Endothelial cell (in vitro differentiated cells): ENCODE results near the gene ISG15. TPM values are rescaled to one million over a fixed set of nuclear protein-coding genes. Genes with fewer than 3 reads are reported as not detected.

Experiments used
- DNase-seq: peaks from one replicate; pipeline ENCODE4 v3.0.0; 2021; ENCODE audit warnings: low spot score
- H3K27ac Mint-ChIP-seq: one replicate; pipeline ENCODE4 v1.8.0; 2021; ENCODE audit warnings: mixed read lengths, inconsistent platforms; ENCODE audit not compliant: unreplicated experiment
- H3K27me3 Mint-ChIP-seq: one replicate; pipeline ENCODE4 v1.8.0; 2021; ENCODE audit warnings: mild to moderate bottlenecking, moderate library complexity, mixed read lengths, inconsistent platforms; ENCODE audit not compliant: unreplicated experiment
- H3K36me3 Mint-ChIP-seq: one replicate; pipeline ENCODE4 v1.8.0; 2021; ENCODE audit warnings: mild to moderate bottlenecking, low read depth, mixed read lengths, inconsistent platforms; ENCODE audit not compliant: unreplicated experiment
- H3K4me1 Mint-ChIP-seq: one replicate; pipeline ENCODE4 v1.8.0; 2021; ENCODE audit warnings: mild to moderate bottlenecking, mixed read lengths, inconsistent platforms; ENCODE audit not compliant: unreplicated experiment
- H3K4me3 Mint-ChIP-seq: one replicate; pipeline ENCODE4 v1.8.0; 2021; ENCODE audit warnings: mild to moderate bottlenecking, mixed read lengths, inconsistent platforms; ENCODE audit not compliant: unreplicated experiment
- H3K9me3 Mint-ChIP-seq: one replicate; pipeline ENCODE4 v1.8.0; 2021; ENCODE audit warnings: mixed read lengths, inconsistent platforms; ENCODE audit not compliant: unreplicated experiment
- total RNA-seq: library from RNA; stranded (reverse); fragmentation: NEBNext Ultra II Directional; extraction: Animal tissue kit (Norgen Biotek cat#: 25700); gene quantifications from one replicate; pipeline ENCODE4 v1.2.1, GENCODE V29; 2021; ENCODE audit not compliant: unreplicated experiment
- TF ChIP-seq, protein P1 (sequence below): fragments of 200-600 bp; sonication (generic); IDR thresholded peaks from one replicate; pipeline ENCODE4 v1.5.0; 2021; ENCODE audit warnings: antibody characterized with exemption; ENCODE audit not compliant: unreplicated experiment

The ISG15 gene
- total RNA-seq, 1 donor from 2014 or later: 33.3 TPM

GRCh38 chr1:1021920-1022259, 8.6 kb downstream of the ISG15 start:
- H3K4me1 Mint-ChIP-seq: peaks cover 21% of the 10 kb centered on the region
- H3K9me3 Mint-ChIP-seq: no peaks in the 10 kb centered on the region
- no peak for DNase-seq
- H3K27me3 Mint-ChIP-seq: peaks cover 15% of the 10 kb centered on the region
- H3K4me3 Mint-ChIP-seq: peak overlapping the region; percentile 73
- H3K36me3 Mint-ChIP-seq: peaks cover 8% of the 10 kb centered on the region
- TF ChIP-seq, protein P1, sequence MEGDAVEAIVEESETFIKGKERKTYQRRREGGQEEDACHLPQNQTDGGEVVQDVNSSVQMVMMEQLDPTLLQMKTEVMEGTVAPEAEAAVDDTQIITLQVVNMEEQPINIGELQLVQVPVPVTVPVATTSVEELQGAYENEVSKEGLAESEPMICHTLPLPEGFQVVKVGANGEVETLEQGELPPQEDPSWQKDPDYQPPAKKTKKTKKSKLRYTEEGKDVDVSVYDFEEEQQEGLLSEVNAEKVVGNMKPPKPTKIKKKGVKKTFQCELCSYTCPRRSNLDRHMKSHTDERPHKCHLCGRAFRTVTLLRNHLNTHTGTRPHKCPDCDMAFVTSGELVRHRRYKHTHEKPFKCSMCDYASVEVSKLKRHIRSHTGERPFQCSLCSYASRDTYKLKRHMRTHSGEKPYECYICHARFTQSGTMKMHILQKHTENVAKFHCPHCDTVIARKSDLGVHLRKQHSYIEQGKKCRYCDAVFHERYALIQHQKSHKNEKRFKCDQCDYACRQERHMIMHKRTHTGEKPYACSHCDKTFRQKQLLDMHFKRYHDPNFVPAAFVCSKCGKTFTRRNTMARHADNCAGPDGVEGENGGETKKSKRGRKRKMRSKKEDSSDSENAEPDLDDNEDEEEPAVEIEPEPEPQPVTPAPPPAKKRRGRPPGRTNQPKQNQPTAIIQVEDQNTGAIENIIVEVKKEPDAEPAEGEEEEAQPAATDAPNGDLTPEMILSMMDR: no peak
- H3K27ac Mint-ChIP-seq: peak overlapping the region; percentile 57

GRCh38 chr1:1022302-1023009, 9.2 kb downstream of the ISG15 start:
- Mint-ChIP-seq H3K27ac (peak overlapping the region; percentile 77), H3K4me3 (peak overlapping the region; percentile 82)

GRCh38 chr1:1023700-1024099, 10.4 kb downstream of the ISG15 start:
- H3K27me3 Mint-ChIP-seq: peaks cover 13% of the 10 kb centered on the region
- DNase-seq: no peak
- TF ChIP-seq, protein P1: no peak
- peaks cover 23% of the 10 kb centered on the region for H3K4me1 Mint-ChIP-seq
- no peak overlapping the region for H3K4me3 Mint-ChIP-seq
- H3K9me3 Mint-ChIP-seq: no peaks in the 10 kb centered on the region
- H3K36me3 Mint-ChIP-seq: peaks cover 8% of the 10 kb centered on the region
- no peak overlapping the region for H3K27ac Mint-ChIP-seq

More at GRCh38 chr1:1022302-1023009, 9.2 kb downstream of the ISG15 start:
- Mint-ChIP-seq H3K36me3 (peaks cover 8% of the 10 kb centered on the region), H3K27me3 (peaks cover 13% of the 10 kb centered on the region), H3K9me3 (no peaks in the 10 kb centered on the region), H3K4me1 (peaks cover 23% of the 10 kb centered on the region)
- TF ChIP-seq, protein P1: no peak
- DNase-seq: no peak

GRCh38 chr1:1024149-1024770, 11.0 kb downstream of the ISG15 start:
- H3K9me3 Mint-ChIP-seq: no peaks in the 10 kb centered on the region
- H3K4me3 Mint-ChIP-seq: no peak overlapping the region
- no peak overlapping the region for H3K27ac Mint-ChIP-seq
- DNase-seq: no peak
- TF ChIP-seq, protein P1: no peak
- H3K36me3 Mint-ChIP-seq: peaks cover 8% of the 10 kb centered on the region
- H3K4me1 Mint-ChIP-seq: peaks cover 23% of the 10 kb centered on the region
- peaks cover 13% of the 10 kb centered on the region for H3K27me3 Mint-ChIP-seq
